Esophagus muscularis mucosa (tissue), 4 donors: ENCODE measurements around the gene ZNF627. TPM values are rescaled to one million over a fixed set of nuclear protein-coding genes. Genes with fewer than 3 reads are reported as not detected.

Experiments
- DNase-seq: peaks from one replicate; pipeline ENCODE4 v3.0.0-alpha.2; 2017; ENCODE audit errors: extremely low spot score
- H3K27ac ChIP-seq, 4 donors: fragments of 200-600 bp; sonication (generic); replicated peaks in 1 of 4; 1 replicate in 3 of 4; 2 replicates in 1 of 4; pipeline ENCODE4 v1.5.1; 2016 to 2019; ENCODE audit warnings: mild to moderate bottlenecking in 1 of 4
- H3K27me3 ChIP-seq, 4 donors: fragments of 200-600 bp; sonication (generic); one replicate each; pipeline versions ENCODE4 v1.5.1 to v1.6.0; 2016 to 2019
- H3K36me3 ChIP-seq, 4 donors: fragments of 200-600 bp; sonication (generic); one replicate each; pipeline ENCODE4 v1.5.1; 2016 to 2019
- H3K4me1 ChIP-seq, 4 donors: fragments of 200-600 bp; sonication (generic); one replicate each; pipeline ENCODE4 v1.5.1; 2016 to 2019
- H3K4me3 ChIP-seq, 4 donors: fragments of 200-600 bp; sonication (generic); 1 replicate in 2 of 4; 2 replicates in 2 of 4; pipeline ENCODE4 v1.5.1; 2016 to 2019; ENCODE audit warnings: mild to moderate bottlenecking in 4 of 4, moderate library complexity in 1 of 4
- H3K9me3 ChIP-seq, 4 donors: fragments of 200-600 bp; sonication (generic); 1 replicate in 3 of 4; 2 replicates in 1 of 4; pipeline ENCODE4 v1.5.1; 2016 to 2019
- EP300 ChIP-seq: sonication (generic); formaldehyde crosslinking; IDR thresholded peaks from one replicate; pipeline ENCODE4 v1.6.1; 2017; ENCODE audit warnings: antibody characterized with exemption
- POLR2A ChIP-seq: fragments of 450-650 bp; IDR thresholded peaks from one replicate; pipeline ENCODE4 v1.6.1; 2017; ENCODE audit warnings: antibody characterized with exemption, moderate library complexity, mild to moderate bottlenecking, low read depth
- POLR2AphosphoS5 ChIP-seq, 2 donors: sonication (generic); formaldehyde crosslinking; IDR thresholded peaks; one replicate each; pipeline ENCODE4 v1.6.1; 2017; ENCODE audit warnings: antibody characterized with exemption in 2 of 2
- WGBS: methylation state at CpG from one replicate; pipeline ENCODE4 v1.1.5; 2018; 5-methylcytosine and 5-hydroxymethylcytosine counted together
- intact Hi-C: fragments of 100-400 bp; cut with DNase I; formaldehyde crosslinking; loops from one replicate; pipeline ENCODE4 v1.15.1; 2023
- total RNA-seq, 4 donors: library from RNA; depleted of rRNA; stranded (reverse); fragments of >200 nt; gene quantifications; one replicate each; pipeline versions ENCODE4 v1.1.0 to v1.2.1, GENCODE V29; 2016
- TF ChIP-seq, protein P1 (sequence below), 3 experiments: fragments of 200-600 bp in 2 of 3; fragments of 450-650 bp in 1 of 3; sonication (generic) in 2 of 3; IDR thresholded peaks; one replicate each; pipeline ENCODE4 v1.5.1; 2017 to 2019; ENCODE audit warnings: antibody characterized with exemption in 3 of 3, mild to moderate bottlenecking in 2 of 3, moderate library complexity in 1 of 3

ZNF627 gene
- total RNA-seq, 4 donors from 2014 or later, result 7.8 to 10.2 (median 7.9) TPM

DNA sequence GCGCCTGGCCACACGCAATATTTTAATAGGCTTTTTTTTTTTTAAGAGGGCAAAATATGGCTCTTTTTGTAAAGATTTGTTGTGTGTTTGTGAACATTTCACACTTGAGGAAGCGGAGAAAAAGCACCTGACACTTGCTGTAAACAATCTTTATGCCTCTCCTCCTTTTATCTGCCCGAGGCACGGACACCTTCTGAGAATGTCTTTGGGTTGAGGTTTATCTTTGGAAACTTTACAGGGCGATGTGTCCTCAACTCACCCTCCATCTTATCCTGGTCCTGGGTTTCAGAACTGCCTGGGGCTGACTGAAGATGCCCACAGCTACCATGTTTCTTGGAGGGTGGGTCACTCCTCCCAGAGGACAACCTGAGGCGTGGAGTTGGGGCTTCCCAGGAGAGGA lies 44.0 kb downstream of the ZNF627 start:
- 78% methylated on average over 7 of the region's 7 CpGs for WGBS
- H3K9me3 ChIP-seq, result no peaks in the 10 kb centered on the region

GRCh38 chr19:11642902-11643301 lies 45.6 kb downstream of the ZNF627 start:
- H3K36me3 ChIP-seq, result no peaks in the 10 kb centered on the region
- no peak overlapping the region for H3K27ac ChIP-seq
- H3K4me1 ChIP-seq, result peaks cover 8 to 19% (median 16%) of the 10 kb centered on the region in 4 donors
- no peaks in the 10 kb centered on the region for H3K9me3 ChIP-seq
- WGBS, result 95% methylated on average over 3 of the region's 3 CpGs
- H3K4me3 ChIP-seq, result no peak overlapping the region
- intact Hi-C loops, result no loop called here
- DNase-seq, result no peak
- H3K27me3 ChIP-seq, result no peaks in the 10 kb centered on the region
- TF ChIP-seq POLR2A (no peak), EP300 (no peak), POLR2AphosphoS5 (IDR thresholded peaks at IDR 0.05) (no peak)
- TF ChIP-seq, protein P1, sequence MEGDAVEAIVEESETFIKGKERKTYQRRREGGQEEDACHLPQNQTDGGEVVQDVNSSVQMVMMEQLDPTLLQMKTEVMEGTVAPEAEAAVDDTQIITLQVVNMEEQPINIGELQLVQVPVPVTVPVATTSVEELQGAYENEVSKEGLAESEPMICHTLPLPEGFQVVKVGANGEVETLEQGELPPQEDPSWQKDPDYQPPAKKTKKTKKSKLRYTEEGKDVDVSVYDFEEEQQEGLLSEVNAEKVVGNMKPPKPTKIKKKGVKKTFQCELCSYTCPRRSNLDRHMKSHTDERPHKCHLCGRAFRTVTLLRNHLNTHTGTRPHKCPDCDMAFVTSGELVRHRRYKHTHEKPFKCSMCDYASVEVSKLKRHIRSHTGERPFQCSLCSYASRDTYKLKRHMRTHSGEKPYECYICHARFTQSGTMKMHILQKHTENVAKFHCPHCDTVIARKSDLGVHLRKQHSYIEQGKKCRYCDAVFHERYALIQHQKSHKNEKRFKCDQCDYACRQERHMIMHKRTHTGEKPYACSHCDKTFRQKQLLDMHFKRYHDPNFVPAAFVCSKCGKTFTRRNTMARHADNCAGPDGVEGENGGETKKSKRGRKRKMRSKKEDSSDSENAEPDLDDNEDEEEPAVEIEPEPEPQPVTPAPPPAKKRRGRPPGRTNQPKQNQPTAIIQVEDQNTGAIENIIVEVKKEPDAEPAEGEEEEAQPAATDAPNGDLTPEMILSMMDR (IDR thresholded peaks at IDR 0.05), result no peak

More for the DNA sequence above, 44.0 kb downstream of the ZNF627 start:
- Histone ChIP-seq H3K4me3 (no peak overlapping the region), H3K27ac (no peak overlapping the region), H3K4me1 (peaks cover 8 to 19% (median 16%) of the 10 kb centered on the region in 4 donors), H3K36me3 (no peaks in the 10 kb centered on the region), H3K27me3 (no peaks in the 10 kb centered on the region)
- TF ChIP-seq, protein P1 (IDR thresholded peaks at IDR 0.05), result no peak
- no peak for TF ChIP-seq POLR2AphosphoS5 (IDR thresholded peaks at IDR 0.05)
- no peak for TF ChIP-seq POLR2A
- no peak for TF ChIP-seq EP300
- no peak for DNase-seq
- intact Hi-C loops, result no loop called here

GRCh38 chr19:11649941-11650340 lies 52.7 kb downstream of the ZNF627 start:
- Histone ChIP-seq H3K36me3 (peaks cover 0 to 8% (median 4%) of the 10 kb centered on the region in 4 donors), H3K27me3 (no peaks in the 10 kb centered on the region), H3K27ac (no peak overlapping the region), H3K4me3 (no peak overlapping the region), H3K4me1 (no peaks in the 10 kb centered on the region), H3K9me3 (peaks cover 0 to 31% (median 25%) of the 10 kb centered on the region in 4 donors)
- TF ChIP-seq POLR2A, result no peak
- TF ChIP-seq EP300, result no peak
- TF ChIP-seq POLR2AphosphoS5 (IDR thresholded peaks at IDR 0.05), result no peak
- TF ChIP-seq, protein P1 (IDR thresholded peaks at IDR 0.05), result no peak
- intact Hi-C loops, result no loop called here
- no peak for DNase-seq

DNA sequence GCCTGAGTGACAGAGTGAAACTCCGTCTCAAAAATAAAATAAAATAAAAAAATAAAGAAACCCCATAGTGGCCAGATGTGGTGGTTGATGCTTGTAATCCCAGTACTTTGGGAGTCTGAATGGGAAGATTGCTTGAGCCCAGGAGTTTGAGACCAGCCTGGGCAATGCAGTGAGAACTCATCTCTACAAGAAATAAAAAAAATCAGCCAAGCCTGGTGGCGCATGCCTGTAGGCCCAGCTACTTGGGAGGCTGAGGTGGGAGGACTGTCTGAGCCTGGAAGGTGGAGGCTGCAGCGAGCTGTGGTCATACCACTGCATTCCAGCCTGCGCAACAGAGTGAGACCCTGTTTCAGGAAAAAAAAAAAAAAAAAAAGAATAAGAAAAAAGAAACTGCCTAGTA lies 53.8 kb downstream of the ZNF627 start:
- DNase-seq, result no peak
- Histone ChIP-seq H3K27me3 (no peaks in the 10 kb centered on the region), H3K27ac (no peak overlapping the region), H3K9me3 (peaks cover 0 to 31% (median 25%) of the 10 kb centered on the region in 4 donors), H3K36me3 (peaks cover 0 to 8% (median 4%) of the 10 kb centered on the region in 4 donors), H3K4me3 (no peak overlapping the region), H3K4me1 (no peaks in the 10 kb centered on the region)
- intact Hi-C loops, result no loop called here
- WGBS, result 91% methylated on average over 4 of the region's 4 CpGs
- TF ChIP-seq, protein P1 (IDR thresholded peaks at IDR 0.05), result no peak
- TF ChIP-seq EP300 (no peak), POLR2AphosphoS5 (IDR thresholded peaks at IDR 0.05) (no peak), POLR2A (no peak)

DNA sequence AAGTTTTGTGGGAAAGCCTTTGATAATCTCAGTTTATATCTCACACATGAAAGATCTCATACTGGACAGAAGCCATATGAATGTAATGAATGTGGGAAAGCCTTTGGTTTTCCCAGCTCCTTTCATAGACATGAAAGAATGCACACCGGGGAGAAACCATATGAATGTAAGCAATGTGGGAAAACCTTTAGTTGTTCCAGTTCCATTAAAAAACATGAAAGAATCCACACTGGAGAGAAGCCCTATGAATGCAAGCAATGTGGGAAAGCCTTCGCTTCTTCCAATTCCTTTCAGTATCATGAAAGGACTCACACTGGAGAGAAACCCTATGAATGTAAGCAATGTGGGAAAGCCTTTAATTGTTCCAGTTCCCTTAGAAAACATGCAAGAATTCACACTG lies 54.8 kb downstream of the ZNF627 start:
- Histone ChIP-seq H3K27ac (no peak overlapping the region), H3K27me3 (no peaks in the 10 kb centered on the region), H3K4me1 (no peaks in the 10 kb centered on the region), H3K4me3 (no peak overlapping the region), H3K36me3 (peaks cover 0 to 8% (median 4%) of the 10 kb centered on the region in 4 donors), H3K9me3 (peaks cover 0 to 31% (median 25%) of the 10 kb centered on the region in 4 donors)
- DNase-seq, result no peak
- WGBS, result 94% methylated on average over 2 of the region's 2 CpGs
- TF ChIP-seq EP300 (no peak), POLR2A (no peak), POLR2AphosphoS5 (IDR thresholded peaks at IDR 0.05) (no peak)
- TF ChIP-seq, protein P1 (IDR thresholded peaks at IDR 0.05), result no peak
- intact Hi-C loops, result no loop called here
